HG03045 (cell line): ENCODE results near the gene ITGBL1.

Source experiments
- ATAC-seq: cut with Tn5 transposase; IDR thresholded peaks from one replicate; pipeline ENCODE4 v1.9.1; 2021; ENCODE audit warnings: mild to moderate bottlenecking, moderate library complexity; ENCODE audit not compliant: unreplicated experiment

Gene ITGBL1

DNA sequence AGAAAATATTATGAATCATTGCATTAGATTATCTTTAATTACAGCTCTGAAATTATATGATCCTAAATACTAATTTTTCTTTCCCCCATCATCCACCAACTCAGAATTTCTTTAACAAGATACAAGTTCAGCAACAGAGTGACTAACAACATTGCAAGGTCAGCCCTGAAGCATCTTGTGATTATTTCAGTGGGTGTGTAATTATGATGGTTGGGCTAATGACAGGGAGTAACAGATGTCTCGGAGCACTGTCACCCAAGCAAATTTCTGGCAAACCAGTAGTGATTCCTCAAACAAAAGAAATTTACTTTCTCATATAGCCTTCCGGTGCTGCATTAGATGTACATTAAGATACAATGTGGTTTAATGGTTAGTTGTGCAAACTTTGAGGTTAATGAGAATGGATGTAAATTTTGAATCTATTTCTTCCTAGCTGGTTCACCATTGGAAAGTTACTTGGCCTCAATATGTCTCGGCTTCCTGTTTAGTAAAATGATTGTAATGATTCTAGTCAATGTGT, 238.9 kb downstream of the ITGBL1 start:
- ATAC-seq = no peak

DNA sequence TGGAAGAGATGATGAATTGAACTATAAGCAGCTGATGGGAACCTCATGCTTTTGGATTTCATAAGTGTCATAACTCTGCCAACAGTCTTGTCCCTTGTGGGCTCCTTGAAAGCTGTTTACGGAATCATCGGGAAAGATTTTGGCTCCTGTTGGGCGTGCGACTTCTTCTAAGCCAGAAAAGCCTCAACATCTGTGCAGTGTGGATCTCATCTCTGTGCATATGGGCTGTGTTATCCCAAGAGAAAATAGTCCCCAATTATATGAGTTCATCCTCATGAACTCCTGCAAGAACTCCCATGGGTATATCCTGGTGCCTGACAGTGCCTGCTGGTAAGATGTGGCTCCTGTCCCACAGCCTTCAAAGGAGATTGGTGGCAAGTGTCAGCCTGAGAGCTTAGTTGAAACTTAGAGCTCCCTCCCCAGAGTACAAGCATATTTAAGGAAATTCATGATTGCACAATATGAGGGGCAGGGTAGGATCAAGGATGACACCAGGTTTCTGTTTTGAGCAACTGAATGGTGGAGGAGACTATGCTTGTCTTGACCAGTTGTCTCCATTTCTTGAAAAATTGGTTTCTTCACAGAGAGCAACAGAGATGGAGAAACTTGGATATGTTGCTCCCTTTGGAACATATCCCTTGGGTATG, 243.5 kb downstream of the ITGBL1 start:
- no peak for ATAC-seq

DNA sequence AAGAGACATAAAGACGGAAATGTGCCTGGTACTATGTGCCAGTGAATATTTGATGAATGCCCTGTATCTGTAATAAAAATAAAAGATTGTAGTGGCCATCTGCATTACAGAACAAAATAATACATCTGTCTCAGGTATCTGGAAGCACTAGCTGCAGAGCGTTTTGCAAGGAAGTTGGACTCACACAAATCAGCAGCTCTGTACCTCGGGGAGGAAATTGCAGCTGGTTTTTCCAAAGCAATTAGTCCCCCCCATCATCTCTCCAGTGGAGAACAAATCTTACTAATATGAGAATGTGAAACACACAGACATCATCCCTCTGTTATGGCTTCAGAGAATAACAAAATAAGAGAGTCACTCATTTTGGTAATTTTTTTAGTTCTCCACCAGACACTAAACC, 245.3 kb downstream of the ITGBL1 start:
- no peak for ATAC-seq

DNA sequence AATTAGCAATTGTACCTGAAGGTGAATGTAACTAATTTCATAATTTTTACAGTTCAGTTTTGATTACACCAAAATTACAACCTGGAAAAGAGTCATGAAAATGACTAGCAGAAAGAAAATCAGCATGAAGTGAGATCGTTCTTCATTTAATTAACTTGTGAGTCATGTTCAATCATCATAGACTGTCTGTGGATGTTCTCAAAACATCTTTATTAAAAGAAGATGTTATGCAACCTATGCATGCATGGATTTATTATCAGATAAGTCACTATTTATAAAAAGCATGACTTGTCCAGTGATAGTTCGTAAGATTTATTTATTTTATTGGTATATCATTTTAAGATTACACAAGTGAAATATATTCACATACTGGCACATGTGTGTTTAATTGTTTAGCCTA, 245.9 kb downstream of the ITGBL1 start:
- ATAC-seq = no peak

DNA sequence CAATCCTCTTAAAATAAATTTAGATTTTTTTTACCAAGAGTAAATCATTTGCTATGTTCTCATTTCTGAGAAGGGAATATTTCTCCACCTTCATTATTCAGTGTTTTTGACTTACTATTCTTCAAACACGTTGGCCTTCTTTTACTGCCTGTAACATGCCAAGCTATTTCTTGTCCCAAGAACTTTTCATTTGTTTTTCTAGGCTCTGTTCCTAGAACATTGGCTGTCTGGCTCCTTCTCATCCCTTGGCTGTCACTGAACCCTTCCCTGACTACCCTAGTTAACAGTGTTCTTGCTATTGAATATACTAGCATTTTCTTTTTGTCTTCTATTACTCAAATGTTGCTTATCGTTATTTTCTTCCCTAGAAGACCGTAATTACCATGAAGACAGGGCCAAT, 248.1 kb downstream of the ITGBL1 start:
- no peak for ATAC-seq

DNA sequence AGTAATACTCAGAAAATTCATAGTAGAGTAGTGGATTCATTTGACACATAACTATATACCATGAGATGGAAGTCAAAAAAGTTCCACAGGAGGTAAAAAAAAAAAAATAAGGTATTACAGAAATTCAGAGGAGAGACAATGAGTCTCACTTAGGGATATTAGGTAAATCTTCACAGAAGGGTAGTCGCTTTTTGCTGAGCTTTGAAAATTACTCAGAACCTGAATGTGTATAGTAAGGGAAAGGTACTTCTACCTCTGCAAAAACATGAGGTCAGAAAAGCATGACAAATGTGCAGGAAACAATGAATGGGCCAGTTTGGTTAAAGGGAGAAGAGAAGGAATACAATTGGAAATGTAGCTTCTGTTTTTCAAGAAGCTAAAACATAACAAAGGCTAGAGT, 250.6 kb downstream of the ITGBL1 start:
- no peak for ATAC-seq

DNA sequence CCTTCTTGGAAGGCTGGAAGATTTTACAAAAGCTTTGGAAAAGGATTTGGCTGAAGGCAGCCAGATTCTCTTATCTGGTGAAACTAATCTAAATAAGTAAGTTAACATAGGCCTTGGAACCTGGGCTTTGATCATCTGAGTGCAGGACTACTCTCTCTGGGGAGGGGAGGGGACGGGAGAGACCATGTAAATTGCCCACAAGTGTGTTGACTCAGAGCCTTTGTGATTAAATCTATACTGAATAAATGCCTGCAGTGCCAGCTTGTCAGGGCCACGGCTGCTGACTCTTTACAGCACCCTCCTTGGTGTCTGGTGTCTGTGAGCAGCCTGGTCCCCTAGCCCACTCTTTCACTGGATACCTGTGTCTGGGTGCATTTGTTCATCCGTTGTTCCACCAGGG, 251.4 kb downstream of the ITGBL1 start:
- ATAC-seq = no peak

DNA sequence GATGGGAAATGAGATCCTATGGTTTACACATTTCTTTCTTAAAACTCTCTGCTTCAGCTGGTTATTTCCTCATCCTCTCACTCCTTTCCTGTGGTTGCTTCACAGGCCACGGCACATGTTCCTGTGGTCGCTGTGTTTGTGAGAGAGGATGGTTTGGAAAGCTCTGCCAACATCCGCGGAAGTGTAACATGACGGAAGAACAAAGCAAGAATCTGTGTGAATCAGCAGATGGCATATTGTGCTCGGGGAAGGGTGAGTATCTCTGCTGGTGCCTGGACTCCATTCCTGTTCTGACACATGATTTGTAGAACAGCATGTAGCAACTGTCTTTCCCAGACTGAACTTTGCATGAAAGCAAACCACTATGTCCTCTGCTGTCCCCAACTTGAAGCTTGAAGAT, 254.2 kb downstream of the ITGBL1 start:
- ATAC-seq = no peak

DNA sequence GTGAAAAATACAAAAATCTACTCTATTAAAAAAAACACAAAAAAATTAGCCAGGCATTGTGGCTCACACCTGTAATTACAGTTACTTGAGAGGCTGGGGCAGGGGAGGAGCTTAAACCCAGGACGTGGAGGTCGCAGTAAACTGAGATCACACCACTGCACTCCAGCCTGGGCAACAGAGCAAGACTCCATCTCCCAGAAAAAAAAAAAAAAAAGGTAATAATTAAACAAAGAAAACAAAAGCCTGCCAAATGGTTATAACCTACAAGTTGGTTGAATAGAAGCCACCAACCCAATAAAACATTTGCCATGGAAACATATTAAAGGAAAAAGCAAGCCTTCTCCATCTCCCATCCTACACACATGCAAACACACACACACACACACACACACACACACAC, 255.2 kb downstream of the ITGBL1 start:
- ATAC-seq = no peak

DNA sequence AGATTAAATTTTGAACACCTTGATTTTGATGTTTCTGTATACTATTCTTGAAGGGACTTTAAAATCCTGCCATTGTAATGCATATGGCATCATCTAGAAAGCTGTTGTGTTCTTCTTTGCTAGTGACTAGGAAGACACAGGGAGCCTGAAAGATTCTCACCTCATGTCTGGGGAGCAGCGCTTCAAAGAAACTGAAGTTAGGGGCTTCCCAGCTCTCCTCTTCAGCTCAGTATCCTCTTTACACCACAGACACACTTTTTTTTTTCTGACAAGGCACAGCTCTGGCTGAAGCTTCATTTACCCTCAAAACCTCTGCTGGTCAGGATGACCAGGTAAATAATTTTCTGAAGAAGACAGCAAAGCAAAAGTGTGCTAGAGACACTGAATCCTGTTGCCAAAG, 255.6 kb downstream of the ITGBL1 start:
- no peak for ATAC-seq

DNA sequence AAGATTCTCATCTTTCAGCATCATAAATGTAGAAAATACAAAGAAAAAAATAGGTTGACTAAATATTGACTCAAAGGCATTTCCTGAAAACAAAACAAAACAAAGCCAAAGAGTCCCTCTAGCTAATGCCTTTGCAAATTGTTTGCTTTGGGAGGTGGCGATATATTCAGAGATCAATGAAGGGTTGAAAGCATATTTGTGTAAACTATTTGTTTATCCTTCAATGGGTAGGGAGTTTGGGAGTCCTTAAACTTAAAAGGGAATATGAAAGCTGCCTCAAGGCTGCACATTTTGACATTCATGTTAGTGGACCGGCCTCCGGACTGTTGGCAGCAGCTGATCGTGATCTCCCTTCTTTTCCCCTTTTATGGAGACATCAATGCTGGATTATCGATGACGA, 257.5 kb downstream of the ITGBL1 start:
- no peak for ATAC-seq

DNA sequence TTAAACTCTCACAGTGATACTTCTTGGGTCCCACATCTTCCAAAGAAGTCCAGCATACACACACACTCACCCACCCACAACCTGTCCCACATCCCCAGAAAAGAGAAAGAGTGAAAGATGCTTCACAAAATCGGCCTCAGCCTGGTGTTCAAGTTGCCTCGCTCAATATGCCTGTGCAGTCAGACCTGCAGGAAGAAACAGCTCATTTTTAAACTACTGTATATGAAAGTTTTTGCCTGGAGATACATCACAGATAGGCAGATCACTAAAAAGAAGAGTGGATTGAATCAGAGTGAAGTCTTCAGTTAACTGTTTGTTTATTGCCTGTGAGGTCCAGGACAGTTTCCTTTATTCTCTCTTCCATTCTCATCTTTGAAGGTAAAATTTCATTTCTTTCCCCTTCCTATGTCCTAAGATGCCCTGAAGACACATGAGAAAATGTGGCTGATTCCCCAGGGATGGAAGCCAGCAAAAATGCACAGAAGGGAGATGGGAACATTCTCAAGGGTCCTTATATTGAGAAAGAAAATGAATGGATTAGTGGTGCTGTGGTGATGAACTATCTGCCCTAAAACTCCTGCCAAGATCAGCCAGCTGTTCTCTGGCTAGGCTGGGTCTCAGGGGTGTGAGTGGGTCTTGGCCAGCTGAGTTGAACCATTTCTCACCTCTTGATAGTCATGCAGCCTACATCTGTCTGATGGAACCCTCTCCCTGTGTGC, 259.0 kb downstream of the ITGBL1 start:
- no peak for ATAC-seq

DNA sequence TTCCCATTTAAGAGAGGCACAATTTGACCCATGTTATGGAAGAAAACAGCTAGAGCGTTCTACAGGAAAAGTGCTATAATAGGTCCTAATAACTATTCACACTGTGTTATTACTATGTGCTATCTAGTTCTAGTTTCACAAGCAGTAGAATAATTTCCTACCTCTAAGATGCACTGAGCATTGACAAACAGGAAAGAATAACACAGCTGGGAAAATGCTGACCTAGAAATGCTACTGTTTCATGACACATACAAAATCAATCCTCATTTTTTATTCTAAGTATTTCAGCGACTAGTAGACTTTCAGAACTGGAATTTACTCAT, 259.5 kb downstream of the ITGBL1 start:
- ATAC-seq = no peak

DNA sequence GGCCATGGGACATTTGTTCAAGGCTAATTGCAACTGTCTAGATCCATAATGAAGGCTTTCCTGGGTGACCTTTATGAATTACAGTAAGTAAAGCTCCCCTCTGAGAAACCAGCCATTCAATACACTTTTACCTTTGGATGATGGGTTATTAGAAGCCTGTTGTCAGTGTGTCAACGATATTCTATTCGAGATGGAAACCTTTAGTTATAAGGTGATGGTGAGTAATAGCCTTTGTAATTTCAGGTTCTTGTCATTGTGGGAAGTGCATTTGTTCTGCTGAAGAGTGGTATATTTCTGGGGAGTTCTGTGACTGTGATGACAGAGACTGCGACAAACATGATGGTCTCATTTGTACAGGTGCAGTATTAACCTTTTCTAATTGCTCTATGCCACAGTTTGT, 261.7 kb downstream of the ITGBL1 start:
- ATAC-seq = no peak

DNA sequence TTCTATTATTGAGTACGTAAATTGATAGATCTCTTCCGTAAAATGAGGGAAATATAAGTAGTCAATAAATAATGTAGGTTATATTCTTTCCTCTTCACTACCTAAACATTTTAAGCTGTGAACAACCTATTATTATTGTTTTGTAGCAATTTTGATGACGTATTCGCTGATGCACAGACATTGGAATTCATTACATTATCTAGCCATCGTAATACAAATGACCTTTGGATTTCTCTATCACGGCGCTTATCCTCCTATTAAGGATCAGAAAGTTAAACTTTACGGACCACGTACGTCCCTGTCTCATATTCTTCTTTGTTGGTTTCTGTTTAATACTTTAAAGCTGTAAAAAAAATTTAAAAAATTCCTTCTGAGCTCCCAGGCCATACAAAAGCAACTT, 264.9 kb downstream of the ITGBL1 start:
- no peak for ATAC-seq

DNA sequence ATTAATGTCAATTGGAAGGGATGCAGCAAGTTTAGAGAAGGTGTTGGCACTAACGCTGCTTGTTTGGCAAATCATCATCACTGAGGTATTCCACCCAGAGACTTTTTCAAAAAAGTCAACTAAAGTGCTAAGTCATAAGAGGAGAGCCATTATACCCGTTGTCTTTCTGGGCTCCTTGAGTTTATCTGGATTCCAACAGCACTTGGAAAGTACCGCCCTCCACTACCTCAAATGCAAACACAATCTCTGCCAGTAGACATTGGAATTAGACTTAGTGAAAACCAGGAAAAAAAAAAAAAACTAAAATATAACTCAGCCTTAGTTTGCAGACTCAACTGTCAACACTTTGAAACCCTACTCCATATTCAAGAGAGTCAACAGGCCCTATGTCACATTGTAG, 266.0 kb downstream of the ITGBL1 start:
- no peak for ATAC-seq

DNA sequence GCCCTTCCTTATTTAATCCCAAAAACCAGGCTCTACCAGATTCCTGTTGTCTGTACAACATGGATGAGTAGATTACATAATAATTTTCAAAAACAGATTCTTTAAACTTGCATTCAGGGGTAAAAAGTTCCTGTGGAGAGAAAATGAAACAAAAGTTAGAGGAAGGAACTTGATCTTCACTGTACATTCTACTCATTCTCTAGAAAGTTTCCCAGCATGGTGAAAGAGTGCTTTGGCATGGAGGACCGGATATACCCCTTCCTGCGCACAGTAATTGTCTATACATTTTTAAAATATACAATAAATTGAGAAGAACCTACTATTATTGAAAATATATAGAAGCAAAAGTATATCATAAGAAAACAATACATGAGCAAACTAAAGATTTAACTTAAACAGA, 274.2 kb downstream of the ITGBL1 start:
- ATAC-seq = no peak

DNA sequence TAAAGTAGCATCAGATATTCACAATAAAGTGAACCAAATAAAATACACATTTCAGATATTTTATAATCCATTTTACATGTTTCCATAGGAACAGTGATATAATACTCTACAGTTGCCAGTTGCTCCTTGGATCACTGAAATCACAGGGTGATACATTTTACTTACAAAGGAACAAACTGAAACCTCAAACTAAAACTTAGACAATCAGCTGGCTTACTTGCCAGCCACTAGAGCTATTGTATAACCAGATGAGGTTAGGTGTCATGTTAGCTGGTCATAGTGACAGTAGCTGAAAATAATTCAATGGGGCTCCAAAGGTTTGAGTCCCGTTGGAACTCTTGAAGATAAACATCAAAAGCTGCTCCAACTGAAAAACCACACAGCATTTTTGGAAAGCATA, 274.6 kb downstream of the ITGBL1 start:
- no peak for ATAC-seq

DNA sequence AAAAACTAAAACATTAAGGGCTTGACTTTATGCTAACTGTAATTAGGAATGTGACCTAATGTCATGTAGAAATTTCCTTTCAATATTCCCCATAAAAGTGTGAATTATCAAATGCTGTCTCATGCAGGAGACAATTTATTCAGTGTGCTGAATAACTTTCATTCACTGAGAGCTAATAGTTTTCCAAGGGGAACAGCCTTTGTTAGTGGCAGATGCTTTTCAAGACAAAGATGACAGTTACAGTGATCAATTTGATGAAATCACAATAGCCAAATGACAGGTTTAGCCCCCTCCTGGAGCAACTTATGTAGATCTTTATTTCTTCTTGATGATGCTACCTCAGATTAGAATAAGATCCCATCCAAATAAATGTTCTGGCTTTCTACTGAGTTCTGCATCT, 275.5 kb downstream of the ITGBL1 start:
- ATAC-seq = no peak

DNA sequence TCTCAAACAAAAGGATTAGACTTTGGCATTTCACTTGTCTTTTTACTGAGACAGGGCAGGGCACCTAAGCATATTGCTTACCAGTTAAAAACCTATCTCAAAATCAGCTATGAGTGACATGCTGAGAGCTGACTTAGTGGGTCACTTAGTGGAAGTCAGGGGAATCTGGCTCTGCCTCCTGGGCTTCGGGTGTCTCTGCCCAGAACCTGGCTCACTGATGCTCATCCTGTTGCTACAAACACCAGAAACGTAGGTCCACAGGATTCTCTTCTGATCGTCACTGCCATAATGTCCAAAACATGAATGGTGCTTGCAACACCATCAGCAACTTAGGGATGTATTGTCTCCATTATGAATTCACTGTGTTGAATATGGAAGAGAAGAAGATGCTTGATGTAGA, 276.1 kb downstream of the ITGBL1 start:
- ATAC-seq = no peak

DNA sequence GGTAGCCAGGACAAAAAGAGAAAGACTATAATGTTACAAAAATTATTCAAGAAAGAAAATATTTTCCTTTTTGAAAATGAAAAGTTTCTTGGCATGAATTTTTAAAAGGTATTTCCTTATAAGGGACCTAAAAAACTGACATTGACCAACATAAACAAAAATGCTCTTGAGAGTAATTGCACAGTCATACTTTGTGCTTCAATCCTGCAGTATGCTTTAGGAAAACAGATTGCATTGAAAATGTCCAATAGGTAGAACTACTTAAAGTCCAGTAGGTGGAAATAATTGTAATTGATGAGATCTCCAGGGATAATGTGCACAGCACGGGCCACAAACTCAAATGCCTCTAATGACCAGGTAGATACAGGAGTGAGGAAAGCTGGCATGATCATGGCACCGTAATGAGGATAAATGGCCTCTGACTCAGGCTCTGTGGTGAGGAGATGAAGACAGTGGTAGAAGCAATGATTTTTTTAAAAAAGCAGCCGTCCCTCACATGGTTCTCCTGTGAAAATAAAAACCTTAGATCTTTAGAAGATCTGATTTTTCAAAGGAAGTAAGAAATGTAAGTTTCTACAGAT, 278.0 kb downstream of the ITGBL1 start:
- ATAC-seq = no peak

DNA sequence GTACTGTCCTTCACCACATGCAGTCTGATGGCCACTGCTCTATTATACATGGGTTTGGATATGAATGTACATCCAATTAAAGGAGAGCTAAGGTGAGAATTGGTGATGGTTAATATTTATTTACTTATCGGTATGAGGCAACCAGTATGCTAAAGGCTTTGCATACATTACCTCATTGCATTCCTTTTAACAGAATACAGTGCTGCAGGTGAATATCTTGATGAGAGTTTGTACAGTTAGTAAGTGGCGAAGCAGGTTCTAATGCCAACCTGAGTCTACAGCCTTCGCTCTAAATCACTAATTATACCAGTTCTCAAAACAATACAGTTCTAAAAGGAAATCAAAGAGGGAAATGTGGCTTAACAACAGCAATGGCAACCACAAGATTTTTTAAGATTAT, 284.1 kb downstream of the ITGBL1 start:
- ATAC-seq = no peak

DNA sequence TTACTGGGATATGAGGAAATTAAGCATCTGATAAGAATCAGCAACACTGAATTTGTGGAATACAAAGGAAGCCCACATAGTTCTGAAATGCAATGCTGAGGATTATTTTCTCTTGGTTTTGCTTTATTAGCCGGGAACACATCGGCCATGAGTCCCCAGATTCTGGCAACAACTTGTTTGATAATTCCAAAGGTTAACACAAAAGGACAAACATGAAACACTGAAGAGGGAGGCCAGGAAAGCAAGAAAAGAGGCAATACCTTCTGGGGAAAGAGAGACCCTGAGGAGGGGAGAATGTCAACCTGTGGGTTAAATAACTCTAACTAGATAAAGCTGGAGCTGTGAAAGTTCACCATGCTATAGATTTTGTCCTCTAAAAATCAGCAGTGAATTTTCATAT, 285.9 kb downstream of the ITGBL1 start:
- ATAC-seq = no peak
